SK-N-SH (cell line): Measurements from ENCODE around the gene LYRM2.

Experiments used
- CTCF ChIP-seq: fragments of 200-600 bp; sonication (generic); IDR thresholded peaks from 2 replicates; pipeline ENCODE4 v1.6.1; 2017; ENCODE audit warnings: antibody characterized with exemption, mild to moderate bottlenecking, moderate library complexity
- EP300 ChIP-seq, 2 experiments: IDR thresholded peaks; 2 replicates each; pipeline versions ENCODE4 v1.4.0 to v1.6.1; 2012; ENCODE audit warnings: borderline replicate concordance in 1 of 2, low read depth in 1 of 2, low read length in 1 of 2
- EZH2phosphoT487 ChIP-seq: fragments of 200-600 bp; sonication (generic); IDR thresholded peaks from 2 replicates; pipeline ENCODE4 v1.6.1; 2017; ENCODE audit warnings: low read depth, mixed run types, mild to moderate bottlenecking, antibody characterized with exemption, moderate library complexity, borderline replicate concordance
- PBX3 ChIP-seq: IDR thresholded peaks from 2 replicates; pipeline ENCODE4; 2012
- POLR2AphosphoS5 ChIP-seq: IDR thresholded peaks from 2 replicates; pipeline ENCODE4 v1.6.1; 2012; ENCODE audit warnings: low read depth, low read length
- SMC3 ChIP-seq: IDR thresholded peaks from 2 replicates; pipeline ENCODE4 v1.6.1; 2012; ENCODE audit warnings: low read depth, low read length, improper control_type of control experiment
- TAF1 ChIP-seq: IDR thresholded peaks from 2 replicates; pipeline ENCODE4 v1.6.1; 2012; ENCODE audit warnings: low read depth, mild to moderate bottlenecking, low read length, moderate library complexity, borderline replicate concordance
- TF ChIP-seq, protein P1 (sequence below): fragments of 150-350 bp; IDR thresholded peaks from 2 replicates; pipeline ENCODE4 v1.6.1; 2016; ENCODE audit warnings: mild to moderate bottlenecking, low read depth, low read length
- TF ChIP-seq, protein P2 (sequence below): IDR thresholded peaks from 2 replicates; pipeline ENCODE4 v1.6.1; 2012; ENCODE audit warnings: mild to moderate bottlenecking, low read depth, low read length, moderate library complexity
- TF ChIP-seq, protein P3 (sequence below): IDR thresholded peaks from 2 replicates; pipeline ENCODE4 v1.4.0; 2012; ENCODE audit warnings: low read depth

DNA sequence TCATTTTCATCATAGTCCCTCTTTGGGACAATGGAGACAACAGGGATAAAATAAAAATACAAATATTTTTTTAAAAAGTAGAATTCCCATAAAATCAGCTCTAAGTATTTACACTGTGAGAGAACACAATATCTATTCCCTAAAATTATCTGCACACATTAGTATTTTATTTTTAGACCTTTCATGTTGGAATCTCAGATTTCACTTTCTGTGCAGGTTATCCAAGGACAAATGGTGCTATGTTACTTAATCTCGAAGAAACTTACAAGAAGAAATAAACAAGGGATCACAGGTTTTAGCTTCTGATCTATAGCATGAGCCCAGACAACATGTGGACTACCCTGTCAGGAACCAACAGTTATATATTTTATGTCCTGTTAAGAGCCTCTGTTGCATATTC is 23.0 kb upstream of the LYRM2 start:
- TF ChIP-seq EZH2phosphoT487 (no peak), CTCF (no peak), EP300 (IDR thresholded peaks at IDR 0.05; ENCODE audit: borderline replicate concordance in 1 of 2, low read depth in 1 of 2, low read length in 1 of 2) (no peak), SMC3 (no peak), TAF1 (no peak), POLR2AphosphoS5 (no peak), PBX3 (no peak)
- TF ChIP-seq, protein P1, sequence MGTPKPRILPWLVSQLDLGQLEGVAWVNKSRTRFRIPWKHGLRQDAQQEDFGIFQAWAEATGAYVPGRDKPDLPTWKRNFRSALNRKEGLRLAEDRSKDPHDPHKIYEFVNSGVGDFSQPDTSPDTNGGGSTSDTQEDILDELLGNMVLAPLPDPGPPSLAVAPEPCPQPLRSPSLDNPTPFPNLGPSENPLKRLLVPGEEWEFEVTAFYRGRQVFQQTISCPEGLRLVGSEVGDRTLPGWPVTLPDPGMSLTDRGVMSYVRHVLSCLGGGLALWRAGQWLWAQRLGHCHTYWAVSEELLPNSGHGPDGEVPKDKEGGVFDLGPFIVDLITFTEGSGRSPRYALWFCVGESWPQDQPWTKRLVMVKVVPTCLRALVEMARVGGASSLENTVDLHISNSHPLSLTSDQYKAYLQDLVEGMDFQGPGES: no peak
- TF ChIP-seq, protein P2, sequence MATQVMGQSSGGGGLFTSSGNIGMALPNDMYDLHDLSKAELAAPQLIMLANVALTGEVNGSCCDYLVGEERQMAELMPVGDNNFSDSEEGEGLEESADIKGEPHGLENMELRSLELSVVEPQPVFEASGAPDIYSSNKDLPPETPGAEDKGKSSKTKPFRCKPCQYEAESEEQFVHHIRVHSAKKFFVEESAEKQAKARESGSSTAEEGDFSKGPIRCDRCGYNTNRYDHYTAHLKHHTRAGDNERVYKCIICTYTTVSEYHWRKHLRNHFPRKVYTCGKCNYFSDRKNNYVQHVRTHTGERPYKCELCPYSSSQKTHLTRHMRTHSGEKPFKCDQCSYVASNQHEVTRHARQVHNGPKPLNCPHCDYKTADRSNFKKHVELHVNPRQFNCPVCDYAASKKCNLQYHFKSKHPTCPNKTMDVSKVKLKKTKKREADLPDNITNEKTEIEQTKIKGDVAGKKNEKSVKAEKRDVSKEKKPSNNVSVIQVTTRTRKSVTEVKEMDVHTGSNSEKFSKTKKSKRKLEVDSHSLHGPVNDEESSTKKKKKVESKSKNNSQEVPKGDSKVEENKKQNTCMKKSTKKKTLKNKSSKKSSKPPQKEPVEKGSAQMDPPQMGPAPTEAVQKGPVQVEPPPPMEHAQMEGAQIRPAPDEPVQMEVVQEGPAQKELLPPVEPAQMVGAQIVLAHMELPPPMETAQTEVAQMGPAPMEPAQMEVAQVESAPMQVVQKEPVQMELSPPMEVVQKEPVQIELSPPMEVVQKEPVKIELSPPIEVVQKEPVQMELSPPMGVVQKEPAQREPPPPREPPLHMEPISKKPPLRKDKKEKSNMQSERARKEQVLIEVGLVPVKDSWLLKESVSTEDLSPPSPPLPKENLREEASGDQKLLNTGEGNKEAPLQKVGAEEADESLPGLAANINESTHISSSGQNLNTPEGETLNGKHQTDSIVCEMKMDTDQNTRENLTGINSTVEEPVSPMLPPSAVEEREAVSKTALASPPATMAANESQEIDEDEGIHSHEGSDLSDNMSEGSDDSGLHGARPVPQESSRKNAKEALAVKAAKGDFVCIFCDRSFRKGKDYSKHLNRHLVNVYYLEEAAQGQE: no peak
- TF ChIP-seq, protein P3, sequence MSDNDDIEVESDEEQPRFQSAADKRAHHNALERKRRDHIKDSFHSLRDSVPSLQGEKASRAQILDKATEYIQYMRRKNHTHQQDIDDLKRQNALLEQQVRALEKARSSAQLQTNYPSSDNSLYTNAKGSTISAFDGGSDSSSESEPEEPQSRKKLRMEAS: no peak
